Measurements from ENCODE around the gene FBXL15.

Gene FBXL15

GRCh38 chr10:102411341-102412255 lies 9.0 kb upstream of the FBXL15 start:
- H3K4me3 ChIP-seq (replicated peaks; ENCODE audit: low read depth, low read length) = no peak overlapping the region
- no peak for TF ChIP-seq CTCF (IDR thresholded peaks at IDR 0.05; ENCODE audit: low read depth, low read length, missing control alignments)
- no peak for DNase-seq (ENCODE audit: extremely low read depth, low read depth)

GRCh38 chr10:102412293-102412692 lies 8.3 kb upstream of the FBXL15 start:
- no peak for DNase-seq (ENCODE audit: extremely low read depth, low read depth)
- TF ChIP-seq CTCF (IDR thresholded peaks at IDR 0.05; ENCODE audit: low read depth, low read length, missing control alignments) = no peak

GRCh38 chr10:102413053-102413705 lies 7.5 kb upstream of the FBXL15 start:
- TF ChIP-seq CTCF (IDR thresholded peaks at IDR 0.05; ENCODE audit: low read depth, low read length, missing control alignments) = no peak
- DNase-seq (ENCODE audit: extremely low read depth, low read depth) = no peak
- H3K4me3 ChIP-seq (replicated peaks; ENCODE audit: low read depth, low read length) = no peak overlapping the region

More at GRCh38 chr10:102412293-102412692, 8.3 kb upstream of the FBXL15 start:
- no peak overlapping the region for H3K4me3 ChIP-seq (replicated peaks; ENCODE audit: low read depth, low read length)

GRCh38 chr10:102413806-102414561 lies 6.7 kb upstream of the FBXL15 start:
- TF ChIP-seq CTCF (IDR thresholded peaks at IDR 0.05; ENCODE audit: low read depth, low read length, missing control alignments) = no peak
- no peak for DNase-seq (ENCODE audit: extremely low read depth, low read depth)
- H3K4me3 ChIP-seq (replicated peaks; ENCODE audit: low read depth, low read length) = no peak overlapping the region

- no peak for TF ChIP-seq CTCF (IDR thresholded peaks at IDR 0.05; ENCODE audit: low read depth, low read length, missing control alignments)
Observed at GRCh38 chr10:102414749-102415148, 5.9 kb upstream of the FBXL15 start.

GRCh38 chr10:102416283-102416682 lies 4.4 kb upstream of the FBXL15 start:
- no peak overlapping the region for H3K4me3 ChIP-seq (replicated peaks; ENCODE audit: low read depth, low read length)
- DNase-seq (ENCODE audit: extremely low read depth, low read depth) = no peak
- TF ChIP-seq CTCF (IDR thresholded peaks at IDR 0.05; ENCODE audit: low read depth, low read length, missing control alignments) = no peak

More at GRCh38 chr10:102414749-102415148, 5.9 kb upstream of the FBXL15 start:
- DNase-seq (ENCODE audit: extremely low read depth, low read depth) = no peak
- no peak overlapping the region for H3K4me3 ChIP-seq (replicated peaks; ENCODE audit: low read depth, low read length)

Data from HFF-Myc (cell line).